Measurements from ENCODE around the gene SSPN.

- TF ChIP-seq YY1 (IDR thresholded peaks at IDR 0.05; ENCODE audit: insufficient read depth, insufficient read length): no peak
- no peak for TF ChIP-seq SUZ12 (IDR thresholded peaks at IDR 0.05; ENCODE audit: extremely low read depth, insufficient read depth, insufficient read length)
- no peak for TF ChIP-seq ZNF274 (IDR thresholded peaks at IDR 0.05; ENCODE audit: low read depth, low read length)
Measured at GRCh38 chr12:26247873-26248272, 52.5 kb downstream of the SSPN start.
